HG02642 (cell line): ENCODE data around the gene AFDN.

Source experiments
- ATAC-seq: cut with Tn5 transposase; IDR thresholded peaks from one replicate; pipeline ENCODE4 v1.9.1; 2021; ENCODE audit warnings: mild to moderate bottlenecking; ENCODE audit not compliant: unreplicated experiment, poor library complexity

The AFDN gene

DNA sequence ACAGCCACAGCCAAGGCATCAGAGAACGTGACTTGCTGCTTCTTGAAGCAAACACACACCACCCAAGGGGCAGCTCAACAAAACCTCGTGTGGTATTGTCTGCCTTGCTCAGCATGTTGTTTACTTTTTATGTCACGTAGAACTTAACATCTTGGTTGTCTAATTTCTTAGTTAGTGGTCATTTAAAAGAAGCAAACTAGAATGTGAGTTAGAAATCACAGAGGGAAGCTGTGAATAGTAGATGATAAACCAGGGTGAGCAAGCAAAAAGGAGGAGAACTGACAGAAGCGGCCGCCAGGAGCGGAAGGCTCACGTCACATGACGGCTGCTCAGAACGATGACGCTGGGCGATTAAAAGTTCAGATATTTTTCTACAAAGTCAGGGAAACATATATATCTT lies 119.3 kb downstream of the AFDN start:
- ATAC-seq = no peak

DNA sequence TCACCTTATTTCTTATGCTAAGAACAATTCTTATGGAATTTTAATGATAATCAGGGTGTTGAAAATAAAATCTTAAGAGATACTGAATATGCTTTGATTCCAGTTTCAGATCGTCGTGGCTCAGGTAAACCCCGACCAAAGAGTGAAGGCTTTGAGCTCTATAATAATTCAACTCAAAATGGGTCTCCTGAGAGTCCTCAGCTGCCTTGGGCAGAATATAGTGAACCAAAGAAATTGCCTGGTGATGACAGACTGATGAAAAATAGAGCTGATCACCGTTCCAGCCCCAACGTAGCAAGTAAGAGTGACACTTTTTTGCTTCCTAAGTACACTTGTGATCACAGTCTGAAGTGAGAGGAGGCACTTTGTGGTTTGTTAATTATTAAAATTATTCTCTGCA lies 119.9 kb downstream of the AFDN start:
- ATAC-seq = no peak

DNA sequence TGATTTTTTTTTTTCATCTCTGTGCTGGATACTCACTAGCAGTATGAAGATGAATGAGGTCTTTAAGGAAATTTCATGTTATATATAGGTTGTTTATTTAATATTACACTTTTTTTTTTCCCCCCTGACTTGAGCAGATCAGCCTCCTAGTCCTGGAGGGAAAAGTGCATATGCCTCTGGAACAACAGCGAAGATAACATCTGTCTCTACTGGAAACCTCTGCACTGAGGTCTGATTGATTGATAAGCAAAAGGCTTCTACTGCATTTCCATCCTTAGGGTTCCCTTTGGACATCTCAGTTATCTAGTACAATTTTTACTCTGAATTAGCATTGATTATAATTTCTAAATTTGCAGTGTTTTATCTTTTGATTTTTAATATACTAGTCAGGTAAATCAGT lies 121.0 kb downstream of the AFDN start:
- no peak for ATAC-seq

DNA sequence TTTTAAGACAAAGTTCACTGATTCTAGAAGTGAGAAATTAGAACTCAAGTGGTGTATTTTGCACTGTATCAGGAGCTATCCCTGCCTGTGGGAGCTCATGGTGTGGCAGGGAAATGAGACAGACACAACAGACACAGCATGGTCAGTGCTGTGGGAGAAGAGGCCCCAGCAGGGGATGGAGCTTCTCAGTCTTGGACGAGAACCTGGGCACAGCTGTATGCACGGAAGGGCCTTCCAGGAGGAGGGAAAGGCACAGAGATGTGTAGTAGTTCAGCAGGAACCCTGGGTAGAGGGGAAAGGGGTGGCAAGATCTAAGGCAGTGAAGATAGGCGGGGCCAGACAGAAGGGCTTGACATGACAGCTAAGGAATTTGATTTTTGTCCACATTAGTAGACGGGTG lies 122.0 kb downstream of the AFDN start:
- ATAC-seq = no peak

DNA sequence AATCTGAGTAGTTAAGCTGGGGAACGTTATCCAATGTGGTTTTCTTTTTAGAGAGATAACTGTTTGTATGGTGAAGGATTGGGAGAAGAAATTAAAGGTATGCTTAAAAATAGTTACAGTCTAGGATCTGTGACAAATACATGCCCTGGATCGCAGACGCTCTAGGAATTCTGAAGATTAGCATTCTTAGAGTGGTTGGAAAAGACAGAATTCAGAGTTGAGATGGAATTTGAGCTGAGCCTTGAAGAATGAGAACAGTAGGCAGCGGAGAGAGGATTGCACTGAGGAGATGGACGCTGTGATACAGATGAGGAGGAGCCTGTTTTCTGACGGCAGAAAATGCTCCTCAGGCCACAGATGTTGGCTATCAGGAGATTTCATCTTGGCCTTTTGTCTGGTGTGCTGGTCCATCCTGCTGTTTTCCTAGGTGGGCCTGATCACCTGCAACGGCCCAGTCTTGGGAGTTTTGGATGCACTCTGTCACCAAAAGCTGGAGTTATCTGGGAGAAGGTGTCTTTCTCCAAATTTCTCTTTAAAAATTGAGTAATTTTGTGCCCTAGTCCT lies 122.5 kb downstream of the AFDN start:
- ATAC-seq = no peak

DNA sequence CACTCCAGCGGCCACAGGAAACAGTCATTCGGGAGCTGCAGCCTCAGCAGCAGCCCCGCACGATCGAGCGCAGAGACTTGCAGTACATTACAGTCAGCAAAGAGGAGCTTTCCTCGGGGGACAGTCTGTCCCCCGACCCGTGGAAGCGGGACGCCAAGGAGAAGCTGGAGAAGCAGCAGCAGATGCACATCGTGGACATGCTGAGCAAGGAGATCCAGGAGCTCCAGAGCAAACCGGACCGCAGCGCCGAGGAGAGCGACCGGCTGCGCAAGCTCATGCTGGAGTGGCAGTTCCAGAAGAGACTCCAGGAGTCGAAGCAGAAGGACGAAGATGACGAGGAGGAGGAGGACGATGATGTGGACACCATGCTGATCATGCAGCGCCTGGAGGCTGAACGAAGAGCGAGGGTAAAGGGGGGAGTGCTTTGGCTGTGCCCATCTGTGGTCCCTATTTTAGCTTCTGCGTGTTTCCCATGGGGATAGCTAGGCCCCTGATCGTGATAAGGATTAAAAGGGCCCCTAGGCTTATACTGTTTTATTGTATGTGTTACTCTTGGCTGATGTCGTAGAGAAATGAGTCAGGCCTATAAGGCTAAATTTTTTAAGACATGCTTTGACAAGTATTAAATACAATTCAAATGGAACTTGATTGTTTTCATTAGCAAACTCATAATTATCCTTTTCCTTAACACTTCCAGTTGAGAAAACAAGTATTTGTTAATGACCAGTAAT lies 125.2 kb downstream of the AFDN start:
- no peak for ATAC-seq

DNA sequence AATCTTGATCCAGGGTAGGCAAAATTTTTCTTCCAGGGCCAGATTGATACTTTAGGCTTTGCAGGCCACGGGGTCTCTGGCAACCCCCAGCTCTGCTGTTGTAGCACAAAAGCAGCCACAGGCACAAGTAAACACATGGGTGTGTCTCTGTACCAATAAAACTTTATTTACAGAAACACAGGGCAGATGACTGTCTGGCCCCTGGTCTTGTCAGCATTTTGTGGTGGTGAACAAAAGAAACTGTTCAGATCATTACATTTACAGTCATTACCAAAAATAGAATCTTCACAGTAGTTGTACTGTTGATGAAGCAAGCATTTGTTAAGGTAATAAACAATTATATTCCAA lies 125.8 kb downstream of the AFDN start:
- ATAC-seq = no peak

DNA sequence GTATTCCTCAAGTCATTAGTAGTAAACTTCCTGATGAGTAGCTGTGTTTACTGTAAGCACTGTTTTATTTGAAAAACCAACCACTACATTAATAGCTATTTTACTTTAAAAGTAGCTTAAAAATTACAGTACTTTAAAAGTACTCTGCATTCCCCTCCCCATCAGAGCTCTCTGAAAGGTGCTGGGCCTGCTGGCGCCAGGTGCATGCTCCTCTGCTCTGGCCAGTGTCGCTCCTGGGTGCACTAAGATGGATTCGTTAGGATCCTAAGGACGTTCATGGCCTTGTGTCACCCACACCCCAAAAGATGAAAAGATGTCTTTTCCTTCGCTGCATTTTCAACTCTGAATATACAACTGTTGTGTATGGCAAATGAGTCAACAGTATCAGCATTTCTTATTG lies 126.8 kb downstream of the AFDN start:
- no peak for ATAC-seq

DNA sequence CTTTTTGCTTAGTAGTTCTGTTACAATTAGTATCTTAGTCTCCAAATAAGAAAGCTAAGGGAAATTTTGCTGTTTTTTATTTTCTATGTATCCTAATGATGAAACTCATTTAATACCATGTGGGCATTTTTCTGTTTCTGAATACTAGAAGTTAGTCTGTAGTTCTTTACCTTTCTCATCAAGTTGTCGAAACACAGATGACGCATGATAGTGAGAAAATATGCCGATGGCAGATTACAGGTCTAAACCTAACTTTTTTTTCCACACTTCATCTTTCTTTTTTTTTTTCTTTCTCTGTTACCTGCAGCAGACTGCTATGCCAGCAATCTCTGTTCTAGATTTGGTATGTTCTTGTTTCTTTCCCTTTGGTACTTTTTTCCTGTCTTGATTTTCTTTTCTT lies 127.4 kb downstream of the AFDN start:
- no peak for ATAC-seq

DNA sequence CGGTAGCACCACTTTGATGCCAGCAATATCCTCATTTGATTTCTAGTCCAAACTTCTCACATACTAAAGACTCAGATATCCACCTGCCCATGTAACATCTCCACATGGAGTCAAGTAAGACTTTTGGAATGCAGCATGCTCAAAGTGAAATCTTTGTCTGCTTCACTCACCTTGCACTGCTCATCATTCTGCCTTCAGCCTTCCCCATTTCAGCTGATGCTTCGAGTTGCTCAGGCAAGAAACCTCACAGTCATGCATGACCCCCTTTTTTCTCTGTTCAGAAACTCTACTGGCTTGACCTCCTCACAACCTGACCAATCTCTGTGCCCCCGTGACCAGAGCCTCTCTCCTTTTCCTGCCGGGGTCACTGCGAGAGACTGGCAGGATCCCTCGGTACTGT lies 129.8 kb downstream of the AFDN start:
- no peak for ATAC-seq

DNA sequence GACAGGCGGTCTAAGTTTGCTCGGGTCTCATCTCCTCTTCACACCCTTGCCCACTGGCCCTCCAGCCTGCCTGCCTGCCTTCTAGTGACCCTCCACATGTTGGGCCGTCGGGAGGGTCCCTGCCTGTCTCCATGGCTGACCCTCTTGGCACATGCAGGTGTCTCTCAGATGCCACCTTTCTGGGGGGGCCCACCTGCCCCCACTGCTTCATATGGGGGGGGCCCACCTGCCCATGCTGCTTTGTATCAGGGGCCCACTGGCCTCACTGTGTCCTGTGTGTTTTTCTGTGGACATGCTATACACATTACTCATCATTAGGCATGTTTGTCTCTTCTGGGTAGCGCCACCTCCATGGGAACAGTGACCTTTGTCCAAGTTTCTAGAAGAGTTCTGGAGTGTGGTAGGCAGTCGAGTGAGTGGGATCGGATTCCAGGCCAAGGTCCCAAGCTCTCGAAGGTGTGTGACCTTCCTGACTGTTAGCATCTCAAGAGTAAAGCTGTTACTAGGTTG lies 130.3 kb downstream of the AFDN start:
- no peak for ATAC-seq

DNA sequence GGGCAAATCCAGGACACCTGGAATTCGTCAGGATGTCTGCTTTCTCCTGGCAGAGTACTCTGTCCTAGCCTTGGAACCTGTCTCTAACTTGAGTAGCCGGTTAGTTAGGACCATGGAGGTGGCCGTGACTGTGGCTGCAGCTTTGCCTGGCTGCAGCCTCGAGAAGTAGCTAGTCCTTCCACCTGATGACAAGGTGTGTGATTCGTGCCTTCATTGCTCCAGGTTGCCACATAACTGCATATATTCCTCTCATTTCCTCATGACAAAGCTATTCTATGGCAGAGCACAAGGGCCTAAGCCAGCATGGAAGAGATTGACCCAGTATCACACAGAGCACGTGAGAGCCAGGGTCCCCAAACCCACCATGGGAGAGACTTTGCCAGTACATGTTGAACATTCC lies 130.9 kb downstream of the AFDN start:
- ATAC-seq = no peak

DNA sequence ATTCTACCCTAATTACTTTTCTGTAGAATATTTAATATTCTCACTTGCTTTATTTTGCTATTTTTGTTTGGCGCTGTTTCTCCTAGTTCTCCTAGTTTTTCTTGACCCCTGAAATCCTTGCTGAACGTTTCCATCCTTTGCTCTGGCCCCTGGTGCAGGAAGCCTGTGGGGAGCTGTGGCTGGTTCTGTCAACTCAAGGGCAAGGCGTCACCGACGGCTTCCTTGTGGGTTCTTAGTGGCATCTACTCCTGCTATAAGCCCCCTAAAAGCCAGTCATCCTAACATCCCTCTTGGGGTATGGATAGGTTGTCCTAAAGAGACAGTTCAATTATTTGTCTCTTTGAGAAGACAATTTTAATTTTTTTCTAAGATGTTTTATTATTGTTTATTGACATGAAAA lies 133.9 kb downstream of the AFDN start:
- ATAC-seq = no peak

DNA sequence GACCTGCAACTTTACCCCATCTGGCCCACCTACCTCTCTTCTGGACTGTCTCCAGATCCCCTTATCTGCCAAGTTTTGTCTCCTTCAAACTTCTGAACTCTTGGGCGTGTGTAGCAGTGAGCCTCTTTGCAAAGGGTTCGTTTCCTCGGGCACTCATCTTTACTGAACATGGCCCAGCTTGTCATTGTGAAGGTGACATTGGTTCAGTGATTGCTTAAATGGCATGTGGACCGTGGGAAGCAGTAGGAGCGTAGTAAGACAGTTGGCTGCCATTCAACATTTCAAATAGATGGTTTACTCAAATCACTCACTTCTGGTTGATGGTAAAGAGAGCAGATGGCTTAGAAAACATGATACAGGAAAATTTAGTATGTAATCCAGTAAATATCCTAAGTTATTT lies 136.0 kb downstream of the AFDN start:
- ATAC-seq = no peak

DNA sequence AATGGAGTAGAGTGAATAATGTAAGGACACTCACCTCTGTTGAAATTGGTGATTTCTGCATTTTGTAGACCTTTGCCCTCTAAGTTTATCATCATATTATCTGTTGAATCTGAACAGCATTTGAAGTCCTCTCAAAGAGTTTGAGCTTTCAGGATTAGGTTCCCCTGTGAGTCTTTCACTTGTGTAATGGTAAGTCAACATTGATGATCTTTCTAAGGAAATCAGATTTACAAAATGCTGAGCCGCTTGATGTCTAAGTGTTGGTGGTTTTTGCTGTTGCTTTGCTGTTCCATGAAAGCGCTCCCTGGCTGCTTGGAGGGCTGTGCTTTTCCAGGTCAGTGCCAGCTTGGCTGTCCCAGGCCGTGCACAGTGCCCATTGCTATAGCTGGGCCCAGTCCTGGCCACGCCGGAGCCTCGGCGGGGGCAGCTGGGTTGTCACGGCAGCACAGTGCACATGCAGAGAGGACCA lies 136.9 kb downstream of the AFDN start:
- ATAC-seq = no peak

DNA sequence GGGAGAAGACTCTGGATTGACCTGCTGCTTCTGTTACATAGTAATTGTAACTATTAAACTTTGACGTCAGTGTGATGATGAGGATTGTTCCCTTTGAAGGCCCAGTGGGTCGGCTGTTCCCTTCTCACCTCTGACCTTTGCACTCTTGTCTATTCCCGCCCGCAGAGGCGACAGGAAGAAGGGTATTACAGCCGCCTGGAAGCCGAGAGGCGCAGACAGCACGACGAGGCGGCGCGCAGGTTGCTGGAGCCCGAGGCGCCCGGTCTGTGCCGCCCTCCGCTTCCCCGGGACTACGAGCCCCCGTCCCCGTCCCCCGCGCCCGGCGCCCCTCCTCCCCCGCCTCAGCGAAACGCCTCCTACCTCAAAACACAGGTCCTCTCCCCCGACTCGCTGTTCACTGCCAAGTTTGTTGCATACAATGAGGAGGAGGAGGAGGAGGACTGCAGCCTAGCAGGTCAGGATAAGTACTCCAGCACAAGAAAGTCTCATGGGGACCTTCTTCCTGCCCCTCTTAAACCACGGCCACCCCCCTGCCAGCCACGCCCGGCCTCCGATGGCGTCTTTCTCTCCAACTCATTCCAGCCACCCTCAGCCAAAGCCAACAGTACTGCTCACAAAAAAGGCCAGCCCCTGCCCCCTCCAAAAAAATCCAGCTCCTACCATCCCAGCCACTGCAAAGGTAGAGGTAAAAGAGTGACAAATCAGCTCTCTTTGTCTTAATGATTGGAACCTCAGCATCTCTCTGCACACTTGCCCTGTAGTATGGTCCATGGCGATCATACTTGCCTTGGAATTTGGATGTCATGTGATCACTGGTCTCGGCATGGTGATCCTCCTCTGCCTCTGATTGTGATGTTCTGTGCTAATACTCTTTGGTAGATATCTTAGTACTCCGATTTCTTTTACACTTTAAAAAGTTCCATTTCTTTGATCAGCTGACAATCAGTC lies 139.2 kb downstream of the AFDN start:
- no peak for ATAC-seq

DNA sequence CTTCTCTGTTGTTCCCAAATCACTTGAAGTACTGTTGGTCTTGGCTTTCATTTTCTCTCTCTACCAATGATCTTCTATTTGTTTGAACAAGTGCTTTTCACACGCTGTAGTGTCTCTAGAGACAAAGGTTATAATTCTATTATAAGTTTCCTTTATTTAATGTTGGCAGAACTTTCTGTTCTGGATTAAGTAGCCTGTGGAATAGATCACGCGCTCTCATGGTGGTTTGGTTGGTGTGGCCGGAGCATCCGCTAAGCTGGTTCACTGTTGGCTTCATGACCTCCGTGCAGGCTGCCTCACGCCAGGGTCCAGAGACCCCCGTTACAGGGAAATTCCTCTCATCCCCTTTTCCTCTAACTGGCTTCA lies 139.8 kb downstream of the AFDN start:
- no peak for ATAC-seq

DNA sequence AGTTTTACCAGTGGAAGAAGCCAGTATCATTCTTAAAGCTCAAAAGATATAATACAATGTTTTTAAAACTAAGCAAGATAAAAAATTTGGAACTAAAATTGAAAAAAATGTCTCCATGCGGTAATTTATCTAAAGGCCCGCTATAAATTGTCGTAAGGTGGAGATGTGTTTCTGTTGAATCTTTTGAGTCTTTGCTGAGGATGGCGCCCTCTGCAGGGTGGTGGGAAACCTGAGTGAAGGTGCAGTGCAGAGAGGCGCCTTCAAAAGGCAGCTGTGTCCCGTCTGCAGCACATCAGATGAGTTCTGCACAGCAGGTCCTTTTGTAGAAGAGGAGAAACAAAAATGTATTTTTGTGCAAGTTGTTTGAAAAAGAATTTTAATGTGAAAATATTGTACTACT lies 141.4 kb downstream of the AFDN start:
- no peak for ATAC-seq

DNA sequence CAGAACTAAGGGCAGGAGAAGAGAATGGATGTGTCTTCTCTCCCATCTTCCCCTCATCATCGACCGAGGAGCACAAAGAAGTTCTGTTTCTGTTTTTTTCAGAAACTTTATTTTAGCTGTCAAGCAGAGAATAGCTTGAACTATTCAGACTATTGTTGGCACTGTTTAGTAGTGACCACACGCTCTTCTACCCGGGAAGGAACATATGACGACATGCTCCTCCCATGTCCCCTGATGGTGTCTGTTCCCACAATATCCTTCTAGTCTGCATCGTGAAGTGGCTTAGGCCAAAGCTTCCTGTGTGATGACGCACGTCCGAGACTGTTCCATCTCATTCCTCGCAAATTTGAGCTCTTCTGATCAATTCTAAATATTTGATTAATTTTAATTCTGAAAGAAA lies 143.5 kb downstream of the AFDN start:
- no peak for ATAC-seq

DNA sequence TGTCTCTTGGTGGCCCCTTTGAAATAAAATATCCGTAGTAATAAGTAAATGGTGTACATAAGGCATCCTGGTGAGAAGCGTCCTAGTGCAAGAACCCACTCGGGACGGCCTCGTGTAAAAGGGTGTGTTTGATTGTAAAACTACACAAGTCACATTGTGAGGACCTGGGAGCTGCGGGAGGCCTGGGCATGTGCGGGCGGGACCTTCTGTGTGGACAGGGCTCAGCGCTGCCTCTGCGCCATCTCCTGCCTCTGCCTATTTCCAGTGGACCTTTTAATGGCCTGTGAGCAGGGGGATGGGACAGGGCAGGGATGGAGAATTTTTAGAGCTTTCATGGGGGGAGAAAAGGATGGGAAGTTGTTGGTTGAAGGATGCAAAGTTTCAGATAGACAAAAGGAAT lies 145.5 kb downstream of the AFDN start:
- ATAC-seq = no peak

DNA sequence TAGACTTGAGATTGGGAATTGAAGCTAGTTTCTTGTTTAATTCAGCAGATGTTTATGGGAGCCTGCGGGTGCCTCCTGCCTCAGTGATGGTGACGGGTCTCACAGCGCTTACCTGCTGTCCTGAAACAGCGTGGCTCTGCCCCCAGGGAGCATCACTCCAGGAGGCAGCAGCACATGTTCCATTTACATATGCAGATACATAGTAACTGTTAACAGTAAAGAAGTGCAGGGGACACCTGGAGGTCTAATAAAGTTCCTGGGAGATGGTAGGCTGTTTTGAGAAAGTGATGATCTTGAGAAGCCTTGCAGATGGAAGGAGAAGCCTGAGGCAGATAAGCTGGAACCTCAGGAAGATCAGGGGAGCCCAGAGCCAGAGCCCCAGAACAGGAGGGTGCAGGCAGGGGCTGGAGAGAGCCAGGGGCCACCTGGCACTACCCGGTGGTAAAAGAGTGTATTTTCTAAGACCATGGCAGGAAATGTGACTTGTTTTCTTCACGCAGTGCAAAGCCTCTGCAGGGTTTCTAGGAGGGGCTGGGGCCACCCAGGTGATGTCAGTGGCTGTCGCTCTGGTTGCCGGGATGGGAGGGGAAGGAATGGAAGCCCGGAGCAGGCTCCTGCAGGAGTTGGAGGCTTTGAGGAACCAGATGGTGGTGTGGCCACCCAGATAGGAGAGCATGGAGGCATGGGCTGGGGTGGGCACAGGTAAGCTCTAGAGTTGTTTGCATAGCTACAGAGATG lies 146.6 kb downstream of the AFDN start:
- no peak for ATAC-seq
